Panc1 (cell line): ENCODE data around the gene BRD2. TPM values are rescaled to one million over a fixed set of nuclear protein-coding genes. Genes with fewer than 3 reads are reported as not detected.

Experiments
- ATAC-seq: fragments of 200-7000 bp; cut with Tn5 transposase; 2 replicates; pipeline ENCODE4 v1.9.1; 2020; ENCODE audit warnings: mild to moderate bottlenecking, moderate library complexity
- BruUV-seq: library from RNA; stranded (reverse); fragments of 400-500 nt; replicated peaks from 2 replicates; lab custom pipeline; 2021; lab: Mats Ljungman, UMichigan
- CTCF ChIA-PET: fragments of 300-600 bp; sonication (Branson Sonifier 250); formaldehyde crosslinking; loops from one replicate; lab custom pipeline; 2022; ENCODE audit warnings: antibody characterized with exemption; lab: Charles Lee
- POLR2A ChIA-PET: fragments of 300-600 bp; sonication (Branson Sonifier 250); formaldehyde crosslinking; loops from one replicate; lab custom pipeline; 2022; ENCODE audit warnings: antibody characterized with exemption; lab: Charles Lee
- DNase-seq: peaks from one replicate; pipeline ENCODE4 v3.0.0-alpha.2; 2010; ENCODE audit warnings: low read depth, low spot score
- H3K27ac ChIP-seq: 2 replicates; pipeline ENCODE4 v1.5.1; 2011; ENCODE audit warnings: mild to moderate bottlenecking, low read length, inconsistent platforms
- H3K27me3 ChIP-seq: fragments of 200-500 bp; sonication (Bioruptor generic); 2 replicates; pipeline ENCODE4 v1.6.0; 2014; ENCODE audit warnings: low read length, inconsistent platforms; ENCODE audit not compliant: control insufficient read depth, insufficient read depth
- H3K36me3 ChIP-seq: fragments of 200-500 bp; sonication (Bioruptor generic); 2 replicates; pipeline ENCODE4 v1.5.1; 2014; ENCODE audit warnings: inconsistent platforms, mild to moderate bottlenecking, low read length, moderate library complexity; ENCODE audit not compliant: control insufficient read depth, insufficient read depth
- H3K4me1 ChIP-seq: 2 replicates; pipeline ENCODE4 v1.5.1; 2011; ENCODE audit warnings: inconsistent platforms, mild to moderate bottlenecking, low read length, moderate library complexity; ENCODE audit not compliant: control insufficient read depth, insufficient read depth
- H3K4me3 ChIP-seq, 2 experiments: 2 replicates each; pipeline ENCODE4 v1.5.1; 2011 to 2012; ENCODE audit warnings: low read depth in 2 of 2, low read length in 2 of 2, mild to moderate bottlenecking in 2 of 2, inconsistent platforms in 1 of 2, moderate library complexity in 1 of 2
- H3K9me3 ChIP-seq: fragments of 200-500 bp; sonication (Bioruptor generic); 2 replicates; pipeline ENCODE4 v1.5.1; 2014; ENCODE audit warnings: low read depth, mild to moderate bottlenecking, inconsistent platforms, low read length, moderate library complexity; ENCODE audit not compliant: control insufficient read depth, insufficient read depth
- POLR2AphosphoS5 ChIP-seq: IDR thresholded peaks from 2 replicates; pipeline ENCODE4 v1.6.1; 2012; ENCODE audit warnings: mild to moderate bottlenecking, low read depth, low read length, moderate library complexity
- SIN3A ChIP-seq: IDR thresholded peaks from 2 replicates; pipeline ENCODE4 v1.6.1; 2012; ENCODE audit warnings: low read depth, mild to moderate bottlenecking, low read length, moderate library complexity, borderline replicate concordance; ENCODE audit not compliant: insufficient read depth
- TCF7L2 ChIP-seq: IDR thresholded peaks from 2 replicates; pipeline ENCODE4 v1.6.1; 2011; ENCODE audit warnings: mild to moderate bottlenecking, low read depth, low read length, inconsistent platforms
- in situ Hi-C: cut with HindIII; loops from 2 replicates; pipeline ENCODE4 v1.10.0; 2016; ENCODE audit warnings: low sequenced_read_pairs, low pct_unique_long_range_greater_than_20kb
- intact Hi-C: fragments of 100-400 bp; cut with micrococcal nuclease; formaldehyde crosslinking; loops from one replicate; pipeline ENCODE4 v1.10.0; 2022; ENCODE audit not compliant: unreplicated experiment
- total RNA-seq: library from RNA; stranded (reverse); gene quantifications from one replicate; pipeline ENCODE4 v1.2.1, GENCODE V29; 2021; ENCODE audit not compliant: unreplicated experiment
- TF ChIP-seq, protein P1 (sequence below): fragments of 450-650 bp; IDR thresholded peaks from 2 replicates; pipeline ENCODE4 v1.5.1; 2017; ENCODE audit warnings: mild to moderate bottlenecking
- TF ChIP-seq, protein P2 (sequence below), 2 experiments: IDR thresholded peaks; 2 replicates each; pipeline ENCODE4 v1.6.1; 2011 to 2012; ENCODE audit warnings: low read depth in 2 of 2, control low read depth in 1 of 2, low read length in 1 of 2, mild to moderate bottlenecking in 1 of 2, moderate library complexity in 1 of 2; ENCODE audit not compliant: insufficient read depth in 1 of 2

The BRD2 gene
- total RNA-seq, 1 experiment from 2014 or later: 209 TPM

DNA sequence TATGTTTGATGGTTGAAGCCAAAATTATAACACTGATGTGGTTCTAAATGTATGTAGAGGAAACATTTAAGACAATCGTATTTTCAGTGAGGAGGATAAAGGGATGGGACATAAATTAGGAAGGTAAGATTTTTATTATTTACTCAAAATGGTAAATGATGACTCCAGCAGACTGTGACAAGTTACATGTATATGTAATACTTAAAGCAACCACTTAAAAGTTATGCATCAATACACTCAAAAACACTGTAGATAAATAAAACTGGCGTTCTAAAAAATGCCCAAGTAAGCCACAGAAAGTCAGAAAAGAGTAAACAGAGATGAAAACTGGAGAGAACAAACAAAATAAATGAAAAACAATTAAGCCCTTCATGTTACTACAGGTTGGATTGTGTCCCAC lies 46.3 kb upstream of the BRD2 start:
- in situ Hi-C loops (no loop called here), intact Hi-C loops (no loop called here)
- BruUV-seq: no TSS peak
- no peaks in the 10 kb centered on the region for H3K9me3 ChIP-seq
- H3K4me1 ChIP-seq: no peaks in the 10 kb centered on the region
- H3K27me3 ChIP-seq: peaks cover 6% of the 10 kb centered on the region; the same call in 1 of the 2 replicates
- ChIA-PET POLR2A (no interaction called here), CTCF (no interaction called here)
- ATAC-seq: no peak
- TF ChIP-seq, protein P1, sequence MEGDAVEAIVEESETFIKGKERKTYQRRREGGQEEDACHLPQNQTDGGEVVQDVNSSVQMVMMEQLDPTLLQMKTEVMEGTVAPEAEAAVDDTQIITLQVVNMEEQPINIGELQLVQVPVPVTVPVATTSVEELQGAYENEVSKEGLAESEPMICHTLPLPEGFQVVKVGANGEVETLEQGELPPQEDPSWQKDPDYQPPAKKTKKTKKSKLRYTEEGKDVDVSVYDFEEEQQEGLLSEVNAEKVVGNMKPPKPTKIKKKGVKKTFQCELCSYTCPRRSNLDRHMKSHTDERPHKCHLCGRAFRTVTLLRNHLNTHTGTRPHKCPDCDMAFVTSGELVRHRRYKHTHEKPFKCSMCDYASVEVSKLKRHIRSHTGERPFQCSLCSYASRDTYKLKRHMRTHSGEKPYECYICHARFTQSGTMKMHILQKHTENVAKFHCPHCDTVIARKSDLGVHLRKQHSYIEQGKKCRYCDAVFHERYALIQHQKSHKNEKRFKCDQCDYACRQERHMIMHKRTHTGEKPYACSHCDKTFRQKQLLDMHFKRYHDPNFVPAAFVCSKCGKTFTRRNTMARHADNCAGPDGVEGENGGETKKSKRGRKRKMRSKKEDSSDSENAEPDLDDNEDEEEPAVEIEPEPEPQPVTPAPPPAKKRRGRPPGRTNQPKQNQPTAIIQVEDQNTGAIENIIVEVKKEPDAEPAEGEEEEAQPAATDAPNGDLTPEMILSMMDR: no peak
- TF ChIP-seq, protein P2, sequence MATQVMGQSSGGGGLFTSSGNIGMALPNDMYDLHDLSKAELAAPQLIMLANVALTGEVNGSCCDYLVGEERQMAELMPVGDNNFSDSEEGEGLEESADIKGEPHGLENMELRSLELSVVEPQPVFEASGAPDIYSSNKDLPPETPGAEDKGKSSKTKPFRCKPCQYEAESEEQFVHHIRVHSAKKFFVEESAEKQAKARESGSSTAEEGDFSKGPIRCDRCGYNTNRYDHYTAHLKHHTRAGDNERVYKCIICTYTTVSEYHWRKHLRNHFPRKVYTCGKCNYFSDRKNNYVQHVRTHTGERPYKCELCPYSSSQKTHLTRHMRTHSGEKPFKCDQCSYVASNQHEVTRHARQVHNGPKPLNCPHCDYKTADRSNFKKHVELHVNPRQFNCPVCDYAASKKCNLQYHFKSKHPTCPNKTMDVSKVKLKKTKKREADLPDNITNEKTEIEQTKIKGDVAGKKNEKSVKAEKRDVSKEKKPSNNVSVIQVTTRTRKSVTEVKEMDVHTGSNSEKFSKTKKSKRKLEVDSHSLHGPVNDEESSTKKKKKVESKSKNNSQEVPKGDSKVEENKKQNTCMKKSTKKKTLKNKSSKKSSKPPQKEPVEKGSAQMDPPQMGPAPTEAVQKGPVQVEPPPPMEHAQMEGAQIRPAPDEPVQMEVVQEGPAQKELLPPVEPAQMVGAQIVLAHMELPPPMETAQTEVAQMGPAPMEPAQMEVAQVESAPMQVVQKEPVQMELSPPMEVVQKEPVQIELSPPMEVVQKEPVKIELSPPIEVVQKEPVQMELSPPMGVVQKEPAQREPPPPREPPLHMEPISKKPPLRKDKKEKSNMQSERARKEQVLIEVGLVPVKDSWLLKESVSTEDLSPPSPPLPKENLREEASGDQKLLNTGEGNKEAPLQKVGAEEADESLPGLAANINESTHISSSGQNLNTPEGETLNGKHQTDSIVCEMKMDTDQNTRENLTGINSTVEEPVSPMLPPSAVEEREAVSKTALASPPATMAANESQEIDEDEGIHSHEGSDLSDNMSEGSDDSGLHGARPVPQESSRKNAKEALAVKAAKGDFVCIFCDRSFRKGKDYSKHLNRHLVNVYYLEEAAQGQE (IDR thresholded peaks at IDR 0.05; ENCODE audit: insufficient read depth in 1 of 2, low read depth in 2 of 2, low read length in 1 of 2): no peak
- TF ChIP-seq TCF7L2 (no peak), POLR2AphosphoS5 (no peak), SIN3A (no peak)
- H3K27ac ChIP-seq: no peak overlapping the region
- no peak overlapping the region for H3K4me3 ChIP-seq
- H3K36me3 ChIP-seq: no peaks in the 10 kb centered on the region
- DNase-seq: no peak

DNA sequence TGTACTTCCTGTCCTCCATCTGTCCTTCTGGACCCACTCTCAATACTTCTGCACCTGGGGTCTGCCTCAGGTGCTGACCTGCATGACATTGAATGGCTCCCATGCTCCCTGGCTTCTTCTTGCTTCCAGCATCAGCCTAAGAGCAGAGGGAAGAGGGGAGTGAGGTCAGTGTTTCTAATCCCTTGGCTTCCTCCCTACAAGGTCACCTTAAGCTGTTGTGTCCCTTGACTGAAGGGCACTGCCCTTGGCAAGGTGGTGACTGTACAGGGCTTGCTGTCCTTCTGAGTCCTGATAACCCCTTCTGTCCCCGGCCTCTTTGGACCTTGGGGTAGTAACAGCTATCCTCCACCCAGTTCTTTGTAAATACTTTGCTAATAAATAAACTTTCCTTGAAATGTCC lies 37.2 kb upstream of the BRD2 start:
- POLR2A ChIA-PET: interaction anchor here (1.2 kb wide), 1 partner anchor 41 kb away, joined by 5 read pairs; no protein-coding TSS in a partner anchor
- TF ChIP-seq, protein P1: no peak
- TF ChIP-seq TCF7L2 (no peak), SIN3A (no peak), POLR2AphosphoS5 (no peak)
- TF ChIP-seq, protein P2 (IDR thresholded peaks at IDR 0.05; ENCODE audit: insufficient read depth in 1 of 2, low read depth in 2 of 2, low read length in 1 of 2): no peak
- no TSS peak for BruUV-seq
- no peak overlapping the region for H3K27ac ChIP-seq
- DNase-seq (no peak), ATAC-seq (no peak)
- H3K36me3 ChIP-seq: no peaks in the 10 kb centered on the region
- intact Hi-C loops (no loop called here), in situ Hi-C loops (no loop called here)
- CTCF ChIA-PET: interaction anchor here (1.6 kb wide), 1 partner anchor 53 kb away, joined by 6 read pairs; no protein-coding TSS in a partner anchor
- H3K9me3 ChIP-seq: no peaks in the 10 kb centered on the region
- no peaks in the 10 kb centered on the region for H3K4me1 ChIP-seq
- H3K4me3 ChIP-seq: no peak overlapping the region
- peaks cover 2% of the 10 kb centered on the region; the same call in 1 of the 2 replicates for H3K27me3 ChIP-seq
